ENCODE measurements around the gene AADACL4. TPM values are rescaled to one million over a fixed set of nuclear protein-coding genes. Genes with fewer than 3 reads are reported as not detected.
A peak's percentile ranks its signal among the peaks of the same experiment; 100 is the strongest.

AADACL4 gene
- total and polyA plus RNA-seq, 2 experiments from 2014 or later = not detected

DNA sequence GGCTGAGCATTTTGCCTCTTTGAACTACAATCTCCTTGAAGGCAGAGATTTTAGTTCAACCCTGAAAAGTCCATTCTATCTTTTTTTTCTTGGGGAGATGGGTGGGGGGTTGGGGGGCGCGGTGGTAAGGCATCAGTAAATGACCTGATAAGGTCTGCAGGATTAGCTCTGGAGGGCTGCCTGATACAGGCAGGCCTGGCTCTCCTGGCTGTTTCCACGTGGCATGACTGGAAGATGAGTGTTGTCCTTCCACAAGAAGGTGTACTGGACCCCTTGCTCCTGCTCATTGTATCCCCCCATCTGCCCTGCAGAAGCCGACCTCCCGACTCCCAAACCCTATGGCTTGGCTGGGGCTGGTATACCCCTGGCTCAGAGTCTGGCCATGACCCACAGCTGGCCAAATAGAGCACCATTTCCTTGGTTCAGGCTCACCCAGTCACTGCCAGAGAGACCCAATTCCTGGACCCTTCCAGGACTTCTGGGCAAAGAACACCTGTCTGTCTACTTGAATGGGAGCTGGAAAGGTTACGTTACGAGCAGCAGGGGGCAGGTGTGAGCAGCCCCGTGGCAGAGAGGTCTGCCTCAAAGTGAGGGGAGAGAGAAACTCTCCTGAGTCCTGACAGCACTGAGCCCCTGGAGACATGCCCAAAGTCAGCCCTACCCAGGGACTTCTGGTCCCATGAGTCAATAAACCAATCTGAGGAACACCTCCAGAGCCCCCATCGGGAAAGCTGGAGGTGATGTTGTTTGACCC, 42.8 kb upstream of the AADACL4 start:
- Mint-ChIP-seq H3K4me1 (peaks cover 49% of the 10 kb centered on the region), H3K9me3 (no peaks in the 10 kb centered on the region), H3K27me3 (ENCODE audit: insufficient read depth, low read depth, poor library complexity) (peaks cover 16% of the 10 kb centered on the region), H3K27ac (no peak overlapping the region), H3K4me3 (no peak overlapping the region; the same call in 2 of the 3 replicates), H3K36me3 (ENCODE audit: low read depth) (peaks cover 4% of the 10 kb centered on the region)
- ATAC-seq (peak; percentile 75), DNase-seq (ENCODE audit: low spot score) (peak; percentile 81)
- Histone ChIP-seq H3K9me2 (ENCODE audit: insufficient read depth) (no peaks in the 10 kb centered on the region), H3K27ac (ENCODE audit: low read depth) (no peak overlapping the region), H3K4me2 (peak overlapping the region; percentile 40; the same call in 1 of the 2 replicates), H3K36me3 (ENCODE audit: insufficient read depth) (no peaks in the 10 kb centered on the region), H3K79me2 (replicated peaks; ENCODE audit: insufficient read depth) (peaks cover 46% of the 10 kb centered on the region), H2AFZ (no peak overlapping the region), H4K20me1 (replicated peaks; ENCODE audit: insufficient read depth) (peaks cover 10% of the 10 kb centered on the region; the same call in 1 of the 2 replicates), H3K4me1 (ENCODE audit: insufficient read depth) (peaks cover 50% of the 10 kb centered on the region), H3F3A (replicated peaks; ENCODE audit: low read depth) (0 out of 2 replicates have a peak, but pooled peaks cover 10% of the 10 kb centered on the region), H3K4me3 (no peak overlapping the region), H3K27me3 (ENCODE audit: insufficient read depth) (0 out of 2 replicates have a peak, but pooled peaks cover 3% of the 10 kb centered on the region)
- TF ChIP-seq, protein P1, sequence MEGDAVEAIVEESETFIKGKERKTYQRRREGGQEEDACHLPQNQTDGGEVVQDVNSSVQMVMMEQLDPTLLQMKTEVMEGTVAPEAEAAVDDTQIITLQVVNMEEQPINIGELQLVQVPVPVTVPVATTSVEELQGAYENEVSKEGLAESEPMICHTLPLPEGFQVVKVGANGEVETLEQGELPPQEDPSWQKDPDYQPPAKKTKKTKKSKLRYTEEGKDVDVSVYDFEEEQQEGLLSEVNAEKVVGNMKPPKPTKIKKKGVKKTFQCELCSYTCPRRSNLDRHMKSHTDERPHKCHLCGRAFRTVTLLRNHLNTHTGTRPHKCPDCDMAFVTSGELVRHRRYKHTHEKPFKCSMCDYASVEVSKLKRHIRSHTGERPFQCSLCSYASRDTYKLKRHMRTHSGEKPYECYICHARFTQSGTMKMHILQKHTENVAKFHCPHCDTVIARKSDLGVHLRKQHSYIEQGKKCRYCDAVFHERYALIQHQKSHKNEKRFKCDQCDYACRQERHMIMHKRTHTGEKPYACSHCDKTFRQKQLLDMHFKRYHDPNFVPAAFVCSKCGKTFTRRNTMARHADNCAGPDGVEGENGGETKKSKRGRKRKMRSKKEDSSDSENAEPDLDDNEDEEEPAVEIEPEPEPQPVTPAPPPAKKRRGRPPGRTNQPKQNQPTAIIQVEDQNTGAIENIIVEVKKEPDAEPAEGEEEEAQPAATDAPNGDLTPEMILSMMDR (conservative IDR thresholded peaks at IDR 0.05; ENCODE audit: low read depth in 2 of 2) = peak; percentile 68 to 84
- TF ChIP-seq CREB1 (CRISPR knock-in tag; IDR thresholded peaks at IDR 0.05; ENCODE audit: low read depth) (no peak), NANOG (IDR thresholded peaks at IDR 0.05; ENCODE audit: borderline replicate concordance) (no peak)

DNA sequence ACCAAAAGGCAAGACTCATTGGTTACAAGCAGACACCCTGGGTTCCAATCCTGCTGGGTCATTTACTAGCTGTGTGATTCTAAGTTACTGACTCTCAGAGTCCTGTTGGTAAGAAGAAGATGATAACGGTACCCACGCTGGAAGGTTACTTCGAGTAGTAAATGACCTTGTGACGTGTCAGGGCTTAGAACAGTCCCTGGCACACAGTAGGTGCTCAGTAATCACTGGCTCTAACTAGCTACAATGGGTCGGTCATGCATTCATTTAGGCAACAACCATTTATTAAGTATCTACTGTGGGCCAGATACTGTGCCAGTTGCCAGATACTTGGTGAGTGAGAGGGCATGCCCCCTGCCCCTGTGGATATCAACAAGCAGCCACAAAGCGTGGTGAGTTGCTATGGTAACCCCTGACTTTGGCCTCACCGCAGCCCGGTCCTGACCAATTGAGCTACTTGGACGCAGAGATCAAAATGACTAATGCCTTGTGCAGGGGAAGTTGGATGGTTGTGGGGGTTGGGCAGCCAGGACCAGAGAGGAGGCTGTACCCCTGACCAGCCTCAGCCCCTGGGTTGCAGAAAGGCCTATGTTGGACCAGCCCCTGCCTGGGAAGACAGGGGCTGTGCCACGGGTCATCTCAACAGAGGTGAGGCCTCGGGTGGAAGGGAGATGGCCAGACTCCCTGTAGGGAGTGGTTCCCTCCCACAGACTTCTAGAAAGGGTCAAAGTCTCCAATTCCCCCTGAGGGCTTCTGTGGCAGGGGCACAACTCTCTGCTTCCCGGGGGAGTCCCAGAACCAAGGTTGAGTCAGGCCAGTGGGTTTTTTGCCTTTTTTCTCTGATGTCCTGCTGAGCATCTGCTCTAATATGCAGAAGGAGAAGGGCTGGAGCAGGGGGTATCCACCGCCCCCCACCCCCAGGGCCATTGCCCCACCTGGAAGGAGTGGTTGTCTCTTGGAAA, 41.9 kb upstream of the AADACL4 start:
- Histone ChIP-seq H3K9me2 (ENCODE audit: insufficient read depth) (no peaks in the 10 kb centered on the region), H3K4me1 (ENCODE audit: insufficient read depth) (peaks cover 42% of the 10 kb centered on the region), H3K36me3 (ENCODE audit: insufficient read depth) (no peaks in the 10 kb centered on the region), H3K27ac (ENCODE audit: low read depth) (no peak overlapping the region), H3F3A (replicated peaks; ENCODE audit: low read depth) (0 out of 2 replicates have a peak, but pooled peaks cover 4% of the 10 kb centered on the region), H3K79me2 (replicated peaks; ENCODE audit: insufficient read depth) (peaks cover 52% of the 10 kb centered on the region), H3K4me3 (no peak overlapping the region), H3K27me3 (ENCODE audit: insufficient read depth) (no peaks in the 10 kb centered on the region), H4K20me1 (replicated peaks; ENCODE audit: insufficient read depth) (peaks cover 10% of the 10 kb centered on the region; the same call in 1 of the 2 replicates), H2AFZ (no peak overlapping the region), H3K4me2 (peak overlapping the region; percentile 48; the same call in 1 of the 2 replicates)
- ATAC-seq = peak; percentile 43
- Mint-ChIP-seq H3K27me3 (ENCODE audit: insufficient read depth, low read depth, poor library complexity) (peaks cover 11% of the 10 kb centered on the region), H3K4me1 (peaks cover 47% of the 10 kb centered on the region), H3K4me3 (no peak overlapping the region), H3K9me3 (no peaks in the 10 kb centered on the region), H3K27ac (no peak overlapping the region; the same call in 1 of the 2 replicates), H3K36me3 (ENCODE audit: low read depth) (peaks cover 11% of the 10 kb centered on the region)
- peak; percentile 64 for DNase-seq (ENCODE audit: low spot score)
- TF ChIP-seq EZH2phosphoT487 (IDR thresholded peaks at IDR 0.05; ENCODE audit: unreplicated experiment) = no peak
- no peak for TF ChIP-seq ZNF114 (CRISPR knock-in tag; IDR thresholded peaks at IDR 0.05)
- TF ChIP-seq, protein P2, sequence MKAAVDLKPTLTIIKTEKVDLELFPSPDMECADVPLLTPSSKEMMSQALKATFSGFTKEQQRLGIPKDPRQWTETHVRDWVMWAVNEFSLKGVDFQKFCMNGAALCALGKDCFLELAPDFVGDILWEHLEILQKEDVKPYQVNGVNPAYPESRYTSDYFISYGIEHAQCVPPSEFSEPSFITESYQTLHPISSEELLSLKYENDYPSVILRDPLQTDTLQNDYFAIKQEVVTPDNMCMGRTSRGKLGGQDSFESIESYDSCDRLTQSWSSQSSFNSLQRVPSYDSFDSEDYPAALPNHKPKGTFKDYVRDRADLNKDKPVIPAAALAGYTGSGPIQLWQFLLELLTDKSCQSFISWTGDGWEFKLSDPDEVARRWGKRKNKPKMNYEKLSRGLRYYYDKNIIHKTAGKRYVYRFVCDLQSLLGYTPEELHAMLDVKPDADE (IDR thresholded peaks at IDR 0.05) = no peak
- no peak for TF ChIP-seq CREB1 (CRISPR knock-in tag; IDR thresholded peaks at IDR 0.05; ENCODE audit: low read depth)
- TF ChIP-seq JUNB (IDR thresholded peaks at IDR 0.05; ENCODE audit: unreplicated experiment) = no peak
- TF ChIP-seq POLR2AphosphoS5 (IDR thresholded peaks at IDR 0.05; ENCODE audit: low read depth) = no peak

Measured in GM23338 (cell line).